Stimulated activated CD4-positive, alpha-beta T cell treated with anti-CD3 and anti-CD28 coated beads, TNF-alpha, amount 100 ng/mL, for 1 hour (primary cell): ENCODE results near the gene GALR1.
"Not testable (repeated sequence)": the region's sequence is repeated elsewhere in the genome, so short reads cannot be mapped to it uniquely, and the experiment has no call there.

Experiments used
- DNase-seq, 3 donors: peaks; one replicate each; pipeline ENCODE4 v3.0.0-alpha.2; 2020; ENCODE audit warnings: low read depth in 3 of 3, low spot score in 1 of 3

Gene GALR1

GRCh38 chr18:77250501-77250925 lies 865 bp downstream of the GALR1 start:
- no peak for DNase-seq

GRCh38 chr18:77250926-77251729 lies 1.5 kb downstream of the GALR1 start:
- no peak for DNase-seq

- no peak for DNase-seq
Measured at GRCh38 chr18:77251730-77252050, 2.0 kb downstream of the GALR1 start.

- DNase-seq: no peak
Measured at GRCh38 chr18:77254711-77255405, 5.2 kb downstream of the GALR1 start.

GRCh38 chr18:77255426-77256105 lies 5.9 kb downstream of the GALR1 start:
- no peak for DNase-seq

- no peak for DNase-seq
Measured at GRCh38 chr18:77262643-77263465, 13.2 kb downstream of the GALR1 start.

- DNase-seq: no peak
Measured at GRCh38 chr18:77263466-77263763, 13.8 kb downstream of the GALR1 start.

GRCh38 chr18:77267969-77268368 lies 18.3 kb downstream of the GALR1 start:
- no peak for DNase-seq

- no peak for DNase-seq
Measured at GRCh38 chr18:77268456-77268855, 18.8 kb downstream of the GALR1 start.

- DNase-seq: no peak
Measured at GRCh38 chr18:77271576-77272481, 22.2 kb downstream of the GALR1 start.

- not testable (repeated sequence) for DNase-seq
Measured at GRCh38 chr18:77290841-77291240, 41.2 kb downstream of the GALR1 start.

- no peak for DNase-seq
Measured at GRCh38 chr18:77298172-77298571, 48.5 kb downstream of the GALR1 start.

- no peak for DNase-seq
Measured at GRCh38 chr18:77299706-77300105, 50.1 kb downstream of the GALR1 start.

GRCh38 chr18:77300579-77300978 lies 50.9 kb downstream of the GALR1 start:
- no peak for DNase-seq

GRCh38 chr18:77304268-77304667 lies 54.6 kb downstream of the GALR1 start:
- DNase-seq: no peak

- DNase-seq: no peak
Measured at GRCh38 chr18:77305676-77306075, 56.0 kb downstream of the GALR1 start.

- DNase-seq: no peak
Measured at GRCh38 chr18:77308216-77308615, 58.6 kb downstream of the GALR1 start.

- no peak for DNase-seq
Measured at GRCh38 chr18:77314511-77314910, 64.9 kb downstream of the GALR1 start.

GRCh38 chr18:77314952-77315351 lies 65.3 kb downstream of the GALR1 start:
- no peak for DNase-seq

GRCh38 chr18:77316008-77316407 lies 66.4 kb downstream of the GALR1 start:
- no peak for DNase-seq
